ENCODE results near the gene DHRSX.
"Not testable (repeated sequence)": the region's sequence is repeated elsewhere in the genome, so short reads cannot be mapped to it uniquely, and the experiment has no call there.

DHRSX gene, protein sequence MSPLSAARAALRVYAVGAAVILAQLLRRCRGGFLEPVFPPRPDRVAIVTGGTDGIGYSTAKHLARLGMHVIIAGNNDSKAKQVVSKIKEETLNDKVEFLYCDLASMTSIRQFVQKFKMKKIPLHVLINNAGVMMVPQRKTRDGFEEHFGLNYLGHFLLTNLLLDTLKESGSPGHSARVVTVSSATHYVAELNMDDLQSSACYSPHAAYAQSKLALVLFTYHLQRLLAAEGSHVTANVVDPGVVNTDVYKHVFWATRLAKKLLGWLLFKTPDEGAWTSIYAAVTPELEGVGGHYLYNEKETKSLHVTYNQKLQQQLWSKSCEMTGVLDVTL

DNA sequence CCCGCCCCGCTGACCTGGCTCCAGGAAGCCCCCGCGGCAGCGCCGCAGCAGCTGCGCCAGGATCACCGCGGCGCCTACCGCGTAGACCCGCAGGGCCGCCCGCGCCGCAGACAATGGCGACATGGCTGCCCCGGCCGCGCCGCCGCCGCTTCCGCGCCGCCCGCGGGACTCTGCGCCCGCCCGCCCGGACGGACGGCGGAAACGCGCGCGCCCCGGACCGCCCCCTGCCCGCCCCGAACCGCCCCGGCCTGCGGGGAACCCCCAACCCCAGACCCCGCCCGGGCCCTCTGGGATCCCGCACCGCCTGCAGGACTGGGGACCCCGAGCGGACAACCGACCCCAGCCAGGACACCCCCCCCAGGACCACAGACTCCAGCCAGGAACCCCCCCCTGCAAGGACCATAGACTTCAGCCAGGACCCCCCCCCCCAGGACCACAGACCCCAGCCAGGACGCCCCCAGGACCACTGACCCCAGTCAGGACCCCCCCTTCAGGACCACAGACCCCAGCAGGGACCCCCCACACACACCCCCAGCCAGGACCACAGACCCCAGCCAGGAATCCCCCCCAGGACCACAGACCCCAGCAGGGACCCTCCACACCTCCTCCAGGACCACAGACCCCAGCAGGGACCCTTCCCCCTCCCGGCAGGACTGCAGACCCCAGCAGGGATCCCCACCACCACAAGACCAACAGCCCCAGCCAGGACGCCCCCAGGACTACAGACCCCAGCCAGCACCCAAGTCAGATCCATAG lies at the start of gene DHRSX, which contains the start of gene ZBED1:
Gene DHRSX, minus strand, starts transcription at position 174 of the 756 bp plus-strand sequence. Its CDS starts 51 bp downstream, at position 123.
Gene ZBED1, minus strand, starts transcription at position 174 of the 756 bp plus-strand sequence. CDS start 10,257 bp downstream, outside the sequence.
- no peak for DNase-seq

DNA sequence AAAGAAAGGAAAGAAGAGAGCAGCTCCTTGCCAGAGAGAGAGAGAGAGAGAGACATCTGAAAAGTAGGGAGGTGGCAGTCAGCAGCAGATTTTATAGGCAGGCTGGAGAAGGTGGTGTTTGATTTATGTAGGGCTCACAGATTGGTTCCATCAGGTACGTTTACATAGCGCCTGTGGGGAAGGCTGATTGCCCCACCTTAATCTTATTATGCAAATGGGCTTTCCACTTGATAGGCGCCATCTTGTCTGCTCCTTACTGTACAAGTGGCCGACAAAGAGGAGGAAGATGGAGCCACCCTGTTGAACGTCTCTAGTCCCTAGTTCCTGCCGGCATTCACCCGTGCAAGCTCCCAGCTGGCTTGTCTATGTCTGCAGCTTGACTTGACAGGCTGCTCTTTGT lies 49.1 kb upstream of the DHRSX start:
- peak; percentile 19 for DNase-seq

GRCh38 chrX:2548711-2549423 lies 48.1 kb upstream of the DHRSX start:
- no peak for DNase-seq

DNA sequence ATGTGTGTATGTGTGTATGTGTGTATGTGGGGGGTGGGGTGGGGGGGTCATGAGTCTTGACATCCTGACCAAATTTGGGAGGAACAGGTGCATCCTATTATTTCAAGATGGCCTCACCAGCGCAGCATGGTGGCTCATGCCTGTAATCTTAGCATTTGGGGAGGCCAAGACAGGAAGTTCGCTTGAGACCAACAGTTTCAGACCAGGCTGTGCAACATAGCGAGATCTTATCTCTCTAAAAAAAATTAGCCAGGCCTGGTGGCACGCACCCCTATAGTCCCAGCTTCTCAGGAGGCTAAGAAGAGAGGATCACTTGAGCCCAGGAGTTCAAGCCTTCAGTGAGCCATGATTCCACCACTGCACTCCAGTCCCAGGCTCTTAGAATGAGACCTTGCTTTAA lies 47.0 kb upstream of the DHRSX start:
- no peak for DNase-seq

DNA sequence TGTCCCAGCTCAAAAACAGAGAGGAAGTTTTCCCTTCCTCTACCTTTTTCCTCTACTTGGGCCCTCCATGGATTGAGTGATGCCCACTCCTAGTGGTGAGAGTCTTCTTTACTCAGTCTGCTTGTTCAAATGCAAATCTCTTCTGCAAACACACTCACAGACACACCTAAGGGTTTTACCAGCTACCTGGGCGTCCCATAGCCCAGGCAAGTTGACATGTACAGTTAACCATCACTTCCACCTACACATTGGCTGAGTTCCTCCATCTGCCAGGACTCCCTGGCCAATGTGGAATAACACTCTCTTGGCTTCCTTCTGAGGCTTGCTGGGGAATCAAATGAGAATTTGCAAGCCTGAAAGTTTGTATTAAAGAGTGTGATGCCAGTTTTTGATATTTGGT lies 45.7 kb upstream of the DHRSX start:
- DNase-seq = no peak

GRCh38 chrX:2545144-2545543 lies 44.4 kb upstream of the DHRSX start:
- DNase-seq = no peak

DNA sequence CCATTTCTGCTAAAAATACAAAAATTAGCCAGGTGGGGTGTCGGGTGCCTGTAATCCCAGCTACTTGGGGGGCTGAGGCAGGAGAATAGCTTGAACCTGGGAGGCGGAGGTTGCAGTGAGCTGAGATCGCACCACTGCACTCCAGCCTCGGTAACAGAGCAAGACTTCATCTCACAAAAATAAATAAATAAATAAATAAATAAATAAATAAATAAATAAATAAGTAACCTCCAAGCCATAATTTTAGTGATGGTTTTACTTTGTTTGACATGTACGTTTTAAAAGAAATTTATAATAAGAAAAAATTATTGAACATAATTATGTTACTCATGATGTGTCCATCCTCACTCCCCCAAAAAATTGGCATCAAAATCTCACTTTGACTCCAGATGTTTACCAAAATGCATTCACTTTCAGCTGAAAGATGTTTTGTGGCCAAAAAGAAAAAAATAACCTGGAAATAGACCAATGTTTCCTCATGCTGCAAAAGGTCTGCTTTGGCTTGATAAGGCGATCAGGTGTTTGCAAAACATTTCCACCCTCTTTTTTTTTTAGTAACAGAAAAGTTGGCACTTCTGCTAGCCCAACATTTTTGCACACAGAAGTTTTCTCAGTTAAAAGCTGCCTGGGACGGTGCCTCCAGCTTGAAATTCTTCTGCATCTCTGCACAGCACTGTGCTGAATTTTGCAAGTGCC lies 42.2 kb upstream of the DHRSX start:
- DNase-seq = no peak

- no peak for DNase-seq
Observed at GRCh38 chrX:2541603-2542002, 40.8 kb upstream of the DHRSX start.

GRCh38 chrX:2540426-2540947 lies 39.7 kb upstream of the DHRSX start:
- DNase-seq = no peak

DNA sequence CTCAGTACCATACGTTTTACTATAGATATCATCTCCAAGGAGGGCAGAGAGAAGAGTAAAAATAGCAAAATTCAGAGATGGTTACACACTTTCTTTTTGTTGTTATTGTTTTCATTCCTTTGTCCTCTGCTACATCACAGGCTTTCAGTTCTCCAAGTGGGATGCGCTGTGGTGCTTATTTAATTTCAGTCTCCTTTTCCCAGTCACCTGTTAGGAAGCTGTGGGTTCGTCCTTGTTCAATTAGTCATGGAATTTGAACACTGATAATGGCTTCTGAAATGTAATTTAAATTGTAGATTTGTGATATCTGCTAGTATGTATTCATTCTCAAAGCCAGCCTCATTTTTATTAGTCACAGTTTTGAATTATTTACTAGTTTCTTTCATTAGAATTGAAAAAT lies 38.8 kb upstream of the DHRSX start:
- DNase-seq = no peak

- DNase-seq = no peak
Observed at GRCh38 chrX:2538031-2538757, 37.4 kb upstream of the DHRSX start.

GRCh38 chrX:2536974-2537373 lies 36.2 kb upstream of the DHRSX start:
- DNase-seq = no peak

DNA sequence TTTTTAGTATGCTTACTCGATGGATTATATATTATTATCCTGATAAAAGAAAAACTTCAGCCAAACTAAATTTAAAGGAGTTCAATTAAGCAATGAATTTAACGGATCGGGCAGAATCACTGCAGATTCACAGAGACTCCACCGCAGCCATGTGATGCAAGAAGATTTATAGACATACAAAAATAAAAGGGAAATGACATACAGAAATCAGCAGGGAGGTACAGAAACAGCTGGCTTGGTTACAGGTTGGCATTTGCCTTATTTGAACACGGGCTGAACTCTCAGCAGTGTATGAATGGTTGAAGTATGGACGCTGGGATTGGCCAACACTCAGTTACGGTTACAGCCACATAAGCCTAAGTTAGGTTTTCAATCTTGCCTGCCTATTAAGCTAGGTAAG lies 35.4 kb upstream of the DHRSX start:
- no peak for DNase-seq

GRCh38 chrX:2534261-2535021 lies 33.7 kb upstream of the DHRSX start:
- DNase-seq = not testable (repeated sequence)

DNA sequence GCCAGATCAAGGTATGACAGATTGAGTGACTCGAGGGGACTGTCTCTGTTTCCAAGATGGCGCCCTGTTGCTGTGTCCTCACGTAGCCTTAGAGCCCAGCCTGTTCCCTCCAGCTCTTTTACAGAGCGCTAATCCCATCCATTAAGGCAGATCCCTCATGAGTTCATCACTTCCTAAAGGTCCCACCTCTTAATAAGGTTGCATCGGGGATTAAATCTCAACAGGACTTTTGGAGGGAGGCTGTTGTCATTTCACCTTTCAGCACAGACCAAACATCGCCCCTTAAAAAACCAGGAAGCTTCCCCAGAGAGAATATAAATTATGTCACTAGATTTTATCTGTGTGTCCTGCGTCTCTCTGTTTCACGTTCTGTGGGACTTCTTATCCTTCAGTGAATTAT lies 32.6 kb upstream of the DHRSX start:
- DNase-seq = no peak

GRCh38 chrX:2526390-2526789 lies 25.6 kb upstream of the DHRSX start:
- DNase-seq = no peak

DNA sequence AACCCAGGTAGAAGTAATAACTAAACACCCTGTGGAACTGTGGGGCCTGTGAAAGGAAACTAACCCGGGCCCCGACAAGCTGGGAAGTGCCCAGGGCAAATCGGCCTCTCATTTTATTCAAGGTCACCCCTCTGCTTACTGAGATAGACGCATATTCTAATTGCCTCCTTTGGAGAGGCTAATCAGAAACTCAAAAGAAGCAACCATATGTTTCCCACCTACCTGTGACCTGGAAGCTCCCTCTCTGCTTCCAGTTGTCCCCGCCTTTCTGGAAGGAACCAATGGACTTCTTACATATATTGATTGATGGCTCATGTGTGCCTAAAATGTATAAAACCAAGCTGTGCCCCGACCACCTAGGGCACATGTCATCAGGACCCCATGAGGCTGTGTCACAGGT lies 23.1 kb upstream of the DHRSX start:
- no peak for DNase-seq

- DNase-seq = no peak
Observed at GRCh38 chrX:2521927-2522386, 21.2 kb upstream of the DHRSX start.

- DNase-seq = no peak
Observed at GRCh38 chrX:2521092-2521926, 20.5 kb upstream of the DHRSX start.

DNA sequence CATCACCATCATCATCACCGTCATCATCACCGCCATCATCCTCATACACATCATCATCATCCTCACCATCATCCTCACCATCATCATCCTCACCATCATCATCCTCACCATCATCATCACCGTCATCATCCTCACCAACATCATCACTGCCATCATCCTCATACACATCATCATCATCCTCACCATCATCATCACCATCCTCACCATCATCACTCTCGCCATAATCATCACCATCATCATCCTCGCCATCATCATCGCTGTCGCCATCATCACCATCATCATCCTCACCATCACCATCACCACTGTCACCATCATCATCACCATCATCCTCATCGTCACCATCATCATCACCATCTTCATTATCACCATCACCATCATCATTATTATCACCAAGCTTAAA lies 19.8 kb upstream of the DHRSX start:
- no peak for DNase-seq

Measured in NCI-H510A (cell line).